MM.1S (cell line): ENCODE results near the gene GMPR.

Experiments used
- CTCF ChIP-seq: fragments of 300-600 bp; sonication (generic); IDR thresholded peaks from 2 replicates; pipeline ENCODE4 v1.5.1; 2016; ENCODE audit warnings: antibody characterized with exemption, low read length, mixed read lengths
- EZH2 ChIP-seq: fragments of 300-600 bp; sonication (generic); optimal IDR thresholded peaks from 2 replicates; pipeline ENCODE3; 2017; ENCODE audit warnings: low read depth, mild to moderate bottlenecking, antibody characterized with exemption, low read length, mixed read lengths
- EZH2phosphoT487 ChIP-seq: fragments of 300-600 bp; sonication (generic); IDR thresholded peaks from 2 replicates; pipeline ENCODE4 v1.6.1; 2018; ENCODE audit warnings: antibody characterized with exemption, low read length

- TF ChIP-seq CTCF = no peak
- TF ChIP-seq EZH2phosphoT487 = no peak
- no peak for TF ChIP-seq EZH2
Measured at GRCh38 chr6:16237242-16237641, 1.1 kb upstream of the GMPR start.
